Peyer's patch (tissue), 4 donors: ENCODE results near the gene DBT.

Experiments
- CTCF ChIP-seq, 6 experiments: fragments of 450-650 bp in 4 of 6; fragments of 200-600 bp in 2 of 6; sonication (generic) in 1 of 6; IDR thresholded peaks; one replicate each; pipeline ENCODE4 v1.5.1; 2017 to 2019; ENCODE audit warnings: antibody characterized with exemption in 6 of 6, mild to moderate bottlenecking in 3 of 6, moderate library complexity in 1 of 6
- POLR2A ChIP-seq, 2 donors: fragments of 450-650 bp; IDR thresholded peaks; one replicate each; pipeline ENCODE4 v1.5.1; 2017; ENCODE audit warnings: antibody characterized with exemption in 2 of 2, mild to moderate bottlenecking in 2 of 2, moderate library complexity in 2 of 2

- TF ChIP-seq CTCF (IDR thresholded peaks at IDR 0.05) = no peak
- TF ChIP-seq POLR2A (IDR thresholded peaks at IDR 0.05) = no peak
These were observed 46.5 kb upstream of the DBT start for GRCh38 chr1:100296140-100296539.
